ENCODE measurements around the gene BLM.

BLM gene

DNA sequence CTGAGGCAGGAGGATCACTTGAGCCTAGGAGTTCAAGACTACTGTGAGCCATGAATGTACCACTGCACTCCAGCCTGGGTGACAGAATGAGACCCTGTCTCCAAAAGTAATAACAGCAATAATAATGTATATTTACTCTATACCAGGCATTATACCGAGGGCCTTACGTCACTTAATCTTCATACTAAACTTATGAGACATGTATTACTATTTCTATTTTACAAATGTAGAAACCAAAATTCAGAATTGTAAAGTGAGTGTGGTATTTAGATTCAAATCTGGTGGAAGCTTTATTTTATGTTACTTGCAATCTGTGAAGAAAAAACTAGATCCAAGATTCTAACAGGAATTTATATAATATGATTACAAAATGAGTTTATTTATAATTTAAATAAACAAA is 9.7 kb upstream of the BLM start:
- Mint-ChIP-seq H3K4me1 (no peaks in the 10 kb centered on the region), H3K36me3 (ENCODE audit: low read depth) (peaks cover 39% of the 10 kb centered on the region), H3K9me3 (peaks cover 13% of the 10 kb centered on the region), H3K4me3 (no peak overlapping the region), H3K27me3 (ENCODE audit: low read depth) (no peaks in the 10 kb centered on the region), H3K27ac (no peak overlapping the region)
- TF ChIP-seq, protein P1, sequence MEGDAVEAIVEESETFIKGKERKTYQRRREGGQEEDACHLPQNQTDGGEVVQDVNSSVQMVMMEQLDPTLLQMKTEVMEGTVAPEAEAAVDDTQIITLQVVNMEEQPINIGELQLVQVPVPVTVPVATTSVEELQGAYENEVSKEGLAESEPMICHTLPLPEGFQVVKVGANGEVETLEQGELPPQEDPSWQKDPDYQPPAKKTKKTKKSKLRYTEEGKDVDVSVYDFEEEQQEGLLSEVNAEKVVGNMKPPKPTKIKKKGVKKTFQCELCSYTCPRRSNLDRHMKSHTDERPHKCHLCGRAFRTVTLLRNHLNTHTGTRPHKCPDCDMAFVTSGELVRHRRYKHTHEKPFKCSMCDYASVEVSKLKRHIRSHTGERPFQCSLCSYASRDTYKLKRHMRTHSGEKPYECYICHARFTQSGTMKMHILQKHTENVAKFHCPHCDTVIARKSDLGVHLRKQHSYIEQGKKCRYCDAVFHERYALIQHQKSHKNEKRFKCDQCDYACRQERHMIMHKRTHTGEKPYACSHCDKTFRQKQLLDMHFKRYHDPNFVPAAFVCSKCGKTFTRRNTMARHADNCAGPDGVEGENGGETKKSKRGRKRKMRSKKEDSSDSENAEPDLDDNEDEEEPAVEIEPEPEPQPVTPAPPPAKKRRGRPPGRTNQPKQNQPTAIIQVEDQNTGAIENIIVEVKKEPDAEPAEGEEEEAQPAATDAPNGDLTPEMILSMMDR (IDR thresholded peaks at IDR 0.05; ENCODE audit: unreplicated experiment in 3 of 3) = no peak

DNA sequence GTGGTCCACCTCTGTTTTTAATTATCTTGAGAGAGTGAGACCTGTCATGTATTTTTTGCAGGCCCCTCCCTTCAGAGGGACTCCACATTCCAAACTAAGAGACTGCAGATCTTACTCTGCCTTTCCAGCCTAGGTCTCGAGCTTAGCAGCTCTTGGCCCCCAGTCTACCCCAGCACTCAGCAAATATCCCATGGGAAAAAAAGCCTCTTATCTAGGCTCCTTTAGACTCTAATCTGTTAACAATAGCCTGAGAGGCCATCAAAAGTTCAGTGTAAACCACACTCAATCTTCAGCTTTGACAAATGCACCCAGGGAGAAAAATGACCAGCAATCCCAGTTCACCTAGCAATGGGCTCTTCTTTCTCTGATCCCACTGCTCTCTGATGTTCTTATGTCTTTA is 8.6 kb upstream of the BLM start:
- H3K27ac Mint-ChIP-seq = no peak overlapping the region
- H3K4me3 Mint-ChIP-seq = no peak overlapping the region
- peaks cover 38% of the 10 kb centered on the region for H3K36me3 Mint-ChIP-seq (ENCODE audit: low read depth)
- H3K27me3 Mint-ChIP-seq (ENCODE audit: low read depth) = no peaks in the 10 kb centered on the region
- no peaks in the 10 kb centered on the region for H3K4me1 Mint-ChIP-seq
- TF ChIP-seq, protein P1 (IDR thresholded peaks at IDR 0.05; ENCODE audit: unreplicated experiment in 3 of 3) = no peak
- peaks cover 6% of the 10 kb centered on the region for H3K9me3 Mint-ChIP-seq

DNA sequence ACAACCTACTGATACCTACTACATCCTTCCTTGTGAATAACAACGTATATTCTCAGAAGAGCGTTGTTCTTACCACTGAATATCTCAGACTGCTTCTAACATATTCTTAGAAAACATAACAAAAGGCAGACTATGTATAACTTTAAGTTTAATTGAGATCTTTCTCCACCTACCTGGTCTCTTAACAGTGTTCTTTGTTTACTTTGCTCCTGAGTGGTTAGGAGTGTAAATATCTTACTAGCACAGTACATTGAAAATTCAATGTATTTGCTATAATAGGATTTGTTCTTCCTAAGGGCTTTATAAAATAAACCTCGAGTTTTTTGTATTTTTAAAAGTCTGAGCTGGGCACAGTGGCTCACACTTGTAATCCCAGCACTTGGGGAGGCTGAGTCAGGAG is 7.9 kb upstream of the BLM start:
- H3K9me3 Mint-ChIP-seq = peaks cover 6% of the 10 kb centered on the region
- no peak overlapping the region for H3K4me3 Mint-ChIP-seq
- H3K27me3 Mint-ChIP-seq (ENCODE audit: low read depth) = no peaks in the 10 kb centered on the region

DNA sequence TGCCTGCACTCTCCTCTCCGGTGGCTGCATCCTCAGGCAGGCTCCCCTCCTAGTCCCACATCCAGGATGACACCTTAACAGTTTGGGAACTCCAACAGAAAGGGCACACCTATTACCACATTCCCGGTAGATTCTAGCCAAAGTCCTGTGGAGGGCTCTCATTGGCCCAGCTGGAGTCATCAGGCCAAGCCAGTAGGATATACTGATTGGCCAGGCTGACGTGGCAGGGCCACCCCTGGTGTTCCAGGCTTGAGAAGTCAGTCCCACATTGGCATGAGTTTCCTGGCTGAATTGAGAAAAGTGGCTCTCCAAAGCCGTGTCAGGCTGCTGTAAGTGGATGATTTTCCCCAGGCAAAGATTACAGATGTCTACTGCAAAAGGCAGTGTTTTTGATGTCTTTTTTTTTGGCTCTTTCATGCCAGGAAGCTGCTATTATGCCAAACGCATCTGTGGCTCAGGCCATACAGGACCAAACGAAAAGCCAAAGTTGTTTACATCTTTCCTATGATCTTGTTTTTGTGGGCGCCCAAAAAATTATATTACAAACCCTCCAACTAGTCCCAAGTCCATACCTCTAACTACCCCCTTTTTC is 6.6 kb upstream of the BLM start:
- H3K27ac Mint-ChIP-seq = no peak overlapping the region
- H3K36me3 Mint-ChIP-seq (ENCODE audit: low read depth) = peaks cover 29% of the 10 kb centered on the region
- TF ChIP-seq, protein P1 (IDR thresholded peaks at IDR 0.05; ENCODE audit: unreplicated experiment in 3 of 3) = no peak
- H3K9me3 Mint-ChIP-seq = no peaks in the 10 kb centered on the region
- no peaks in the 10 kb centered on the region for H3K4me1 Mint-ChIP-seq
- H3K4me3 Mint-ChIP-seq = no peak overlapping the region
- no peaks in the 10 kb centered on the region for H3K27me3 Mint-ChIP-seq (ENCODE audit: low read depth)

More for the DNA sequence above, 7.9 kb upstream of the BLM start:
- H3K4me1 Mint-ChIP-seq = no peaks in the 10 kb centered on the region
- no peak overlapping the region for H3K27ac Mint-ChIP-seq
- TF ChIP-seq, protein P1 (IDR thresholded peaks at IDR 0.05; ENCODE audit: unreplicated experiment in 3 of 3) = no peak
- peaks cover 37% of the 10 kb centered on the region for H3K36me3 Mint-ChIP-seq (ENCODE audit: low read depth)

GRCh38 chr15:90711418-90711824 is 5.7 kb upstream of the BLM start:
- peaks cover 4% of the 10 kb centered on the region for H3K9me3 Mint-ChIP-seq
- no peak overlapping the region for H3K27ac Mint-ChIP-seq
- peaks cover 6% of the 10 kb centered on the region for H3K4me1 Mint-ChIP-seq
- TF ChIP-seq, protein P1 (IDR thresholded peaks at IDR 0.05; ENCODE audit: unreplicated experiment in 3 of 3) = no peak
- no peaks in the 10 kb centered on the region for H3K27me3 Mint-ChIP-seq (ENCODE audit: low read depth)
- peaks cover 23% of the 10 kb centered on the region for H3K36me3 Mint-ChIP-seq (ENCODE audit: low read depth)
- H3K4me3 Mint-ChIP-seq = no peak overlapping the region

DNA sequence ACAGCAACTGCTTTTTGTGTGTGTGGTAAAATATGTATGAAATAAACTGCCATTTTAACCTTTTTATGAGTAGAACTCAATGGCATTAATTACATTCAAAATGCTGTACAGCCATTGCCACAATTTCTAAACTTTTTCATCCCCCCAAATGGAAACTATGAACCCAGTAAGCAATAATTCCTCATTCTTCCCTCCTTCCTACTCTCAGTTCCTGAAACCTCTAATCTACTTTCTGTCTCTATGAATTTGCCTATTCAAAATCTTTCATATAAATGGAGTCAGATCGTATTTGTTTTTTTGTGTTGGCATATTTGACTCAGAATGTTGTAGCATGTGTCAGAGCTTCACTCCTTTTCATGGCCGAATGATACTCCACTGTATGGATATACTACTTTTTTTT is 5.3 kb upstream of the BLM start:
- H3K4me3 Mint-ChIP-seq = no peak overlapping the region
- H3K4me1 Mint-ChIP-seq = peaks cover 6% of the 10 kb centered on the region
- H3K36me3 Mint-ChIP-seq (ENCODE audit: low read depth) = peaks cover 19% of the 10 kb centered on the region
- H3K9me3 Mint-ChIP-seq = peaks cover 4% of the 10 kb centered on the region
- no peaks in the 10 kb centered on the region for H3K27me3 Mint-ChIP-seq (ENCODE audit: low read depth)
- TF ChIP-seq, protein P1 (IDR thresholded peaks at IDR 0.05; ENCODE audit: unreplicated experiment in 3 of 3) = no peak
- H3K27ac Mint-ChIP-seq = no peak overlapping the region
